AG08396 (cell line): Measurements from ENCODE around the gene TRIM48.
"Not testable (repeated sequence)": the region's sequence is repeated elsewhere in the genome, so short reads cannot be mapped to it uniquely, and the experiment has no call there.

Experiments
- DNase-seq: peaks from one replicate; pipeline ENCODE4 v3.0.0; 2012; ENCODE audit warnings: low spot score, mixed read lengths

Gene TRIM48, protein sequence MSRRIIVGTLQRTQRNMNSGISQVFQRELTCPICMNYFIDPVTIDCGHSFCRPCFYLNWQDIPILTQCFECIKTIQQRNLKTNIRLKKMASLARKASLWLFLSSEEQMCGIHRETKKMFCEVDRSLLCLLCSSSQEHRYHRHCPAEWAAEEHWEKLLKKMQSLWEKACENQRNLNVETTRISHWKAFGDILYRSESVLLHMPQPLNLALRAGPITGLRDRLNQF

DNA sequence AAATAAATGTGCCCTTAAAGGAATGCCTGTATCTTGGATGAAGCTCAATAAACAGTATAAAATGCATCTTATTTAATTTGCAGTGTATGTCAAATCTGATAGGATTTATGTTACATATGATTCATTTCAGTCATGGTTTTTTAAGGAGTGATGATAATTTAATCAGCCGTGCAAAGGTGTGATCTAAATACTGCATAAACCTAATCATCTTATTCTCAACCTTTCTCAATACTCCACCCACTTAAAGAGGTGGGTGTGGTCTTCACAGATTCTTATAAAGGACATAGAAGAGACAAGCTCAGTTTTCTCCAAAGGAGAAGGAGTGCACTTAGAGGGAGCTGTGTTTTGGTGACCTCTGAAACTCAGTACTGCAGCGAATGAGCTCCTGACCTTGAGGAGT is at the start of gene TRIM48:
Gene TRIM48, plus strand, starts transcription at position 301 of the 400 bp plus-strand sequence. CDS start 113 bp downstream, outside the sequence.
- not testable (repeated sequence) for DNase-seq

DNA sequence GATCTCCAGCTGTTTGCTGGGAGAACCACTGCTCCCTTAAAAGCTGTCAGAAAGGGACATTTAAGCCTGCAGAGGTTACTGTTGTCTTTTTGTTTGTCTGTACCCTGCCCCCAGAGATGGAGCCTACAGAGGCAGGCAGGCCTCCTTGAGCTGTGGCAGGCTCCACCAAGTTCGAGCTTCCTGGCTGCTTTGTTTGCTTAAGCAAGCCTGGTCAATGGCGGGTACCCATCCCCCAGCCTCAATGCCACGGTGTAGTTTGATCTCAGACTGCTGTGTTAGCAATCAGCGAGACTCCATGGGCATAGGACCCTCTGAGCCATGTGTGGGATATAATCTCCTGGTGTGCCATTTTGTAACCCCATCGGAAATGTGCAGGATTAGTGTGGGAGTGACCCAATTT is 23.6 kb upstream of the TRIM48 start:
- DNase-seq = not testable (repeated sequence)

DNA sequence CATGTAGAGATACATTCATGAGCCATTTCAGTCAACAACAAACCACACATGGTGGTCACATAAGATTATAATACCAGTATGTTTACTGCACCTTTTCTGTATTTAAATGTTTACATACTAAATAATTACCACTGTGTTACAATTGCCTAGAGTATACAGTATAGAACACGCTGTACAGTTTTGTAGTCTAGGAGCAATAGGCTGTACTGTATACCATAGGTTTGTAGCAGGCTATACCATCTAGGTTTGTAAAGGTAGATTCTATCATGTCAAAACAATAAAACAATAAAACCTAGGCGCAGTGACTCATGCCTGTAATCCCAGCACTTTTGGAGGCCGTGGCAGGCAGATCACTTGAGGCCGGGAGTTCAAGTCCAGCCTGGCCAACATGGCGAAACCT is 1.1 kb downstream of the TRIM48 start:
- DNase-seq = no peak
